Activated T-helper 1 cell treated with anti-CD3 and anti-CD28 coated beads, Interleukin-2, amount 50 U/mL, for 16 hours (primary cell): ENCODE results near the gene OR7C1.
"Not testable (repeated sequence)": the region's sequence is repeated elsewhere in the genome, so short reads cannot be mapped to it uniquely, and the experiment has no call there.

Experiments
- DNase-seq, 2 donors: peaks; one replicate each; pipeline ENCODE4 v3.0.0-alpha.2; 2020; ENCODE audit warnings: low read depth in 1 of 2, low spot score in 1 of 2

Gene OR7C1

DNA sequence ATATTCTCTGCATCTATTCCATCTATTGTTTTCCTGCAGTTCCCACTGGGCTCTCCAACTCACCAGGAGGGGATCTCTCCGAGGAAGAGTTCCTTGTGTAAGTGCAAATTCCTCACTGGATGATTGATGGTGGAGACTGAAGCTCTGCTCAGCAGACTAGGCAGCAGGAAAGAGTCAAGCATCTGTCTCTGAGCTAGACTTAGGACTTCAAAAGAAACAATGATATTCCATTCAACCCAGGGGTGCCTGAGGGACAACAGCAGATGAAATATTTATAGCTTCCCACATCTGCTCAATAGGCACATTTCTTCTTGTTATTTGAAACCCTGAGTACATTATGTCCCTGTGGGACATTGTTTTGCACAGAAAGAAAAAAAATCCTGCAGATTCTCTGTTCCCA, at the start of gene OR7C1, which contains the start of gene OR7A5:
TSS of gene OR7C1 (minus strand) at position 175 of the 400 bp plus-strand sequence. CDS start 35,049 bp downstream, outside the sequence.
TSS of gene OR7A5 (minus strand) at position 175 of the 400 bp plus-strand sequence. CDS start 6,944 bp downstream, outside the sequence.
- no peak for DNase-seq

DNA sequence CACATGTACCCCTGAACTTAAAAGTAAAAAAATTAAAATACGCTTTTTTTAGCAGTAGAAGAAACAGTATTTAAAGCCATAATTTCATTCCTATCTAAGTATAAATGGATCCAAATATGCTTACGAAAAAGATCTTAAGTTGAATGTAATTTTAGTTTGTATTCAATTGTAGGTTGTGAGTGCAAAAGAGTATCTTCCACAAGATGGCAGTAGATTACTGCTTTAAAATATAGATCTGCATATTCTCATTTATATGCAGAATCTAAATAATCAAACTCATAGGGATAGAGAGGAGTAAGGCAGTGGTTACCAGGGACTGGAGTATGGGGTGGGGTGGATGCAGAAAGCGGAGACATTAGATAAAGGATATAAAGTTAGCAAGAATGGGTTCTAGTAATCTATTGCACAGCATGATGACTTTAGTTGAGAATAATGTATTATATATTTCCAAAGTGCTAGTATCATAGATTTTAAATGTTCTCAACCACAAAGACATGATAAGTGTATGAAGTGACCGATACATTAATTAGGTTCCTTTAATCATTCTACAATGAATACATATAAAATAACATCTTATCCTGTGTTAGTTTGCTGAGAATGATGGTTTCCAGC, 36.7 kb upstream of the OR7C1 start:
- DNase-seq: no peak

DNA sequence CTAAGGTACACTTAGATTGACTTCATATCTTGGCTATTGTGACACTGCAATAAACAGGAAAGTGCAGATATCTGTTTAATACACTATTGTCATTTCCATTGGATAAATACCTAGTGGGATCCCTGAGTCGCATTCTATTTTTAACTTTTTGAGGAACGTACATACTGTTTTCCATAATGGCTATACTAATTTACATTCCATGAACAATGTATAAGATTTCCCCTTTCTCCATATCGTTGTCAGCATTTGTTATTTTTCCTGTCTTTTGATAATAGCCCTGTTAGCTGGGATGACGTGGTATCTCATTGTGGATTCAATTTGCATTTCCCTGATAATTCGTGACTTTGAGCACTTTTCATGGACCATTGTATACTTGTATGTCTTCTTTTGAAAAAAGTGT, 33.5 kb upstream of the OR7C1 start:
- DNase-seq: no peak

DNA sequence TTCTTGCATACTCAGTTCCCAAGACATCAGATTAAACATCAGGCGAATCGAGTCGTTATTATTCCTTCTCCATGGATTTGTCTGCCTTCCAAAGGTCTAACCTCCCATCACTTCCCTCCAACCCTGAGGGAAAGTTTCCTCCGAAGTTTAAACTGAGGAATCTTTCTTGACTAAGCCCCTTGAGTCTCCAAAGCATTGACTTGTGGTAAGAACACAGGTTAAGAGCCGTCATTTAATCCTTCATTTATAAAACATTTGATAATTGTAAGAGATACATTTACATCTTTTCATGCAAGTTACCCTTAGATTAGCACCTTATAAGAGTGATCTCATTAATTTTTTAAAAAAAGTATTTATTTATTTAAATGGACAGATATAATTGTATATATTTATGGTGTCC, 13.8 kb upstream of the OR7C1 start, which contains the start of gene OR7A10:
TSS of gene OR7A10 (minus strand) at position 101 of the 400 bp plus-strand sequence. CDS start 7,045 bp downstream, outside the sequence.
- DNase-seq: no peak

DNA sequence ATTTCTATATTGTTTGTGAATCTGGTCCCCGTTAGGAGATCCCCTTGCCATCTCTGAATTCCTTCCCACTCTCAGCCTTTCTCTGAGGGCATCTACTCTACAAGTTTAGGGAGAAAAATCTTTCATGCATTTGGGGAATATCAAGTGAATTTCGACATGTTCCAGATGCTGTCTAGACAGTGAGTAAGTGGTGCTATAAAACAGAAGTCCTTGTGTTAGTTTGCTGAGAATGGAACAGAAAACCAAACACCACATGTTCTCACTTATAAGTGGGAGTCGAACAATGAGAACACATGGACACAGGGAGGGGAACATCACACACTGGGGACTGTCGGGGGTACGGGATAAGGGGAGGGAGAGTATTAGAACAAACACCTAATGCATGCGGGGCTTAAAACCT, 8.6 kb upstream of the OR7C1 start:
- no peak for DNase-seq

DNA sequence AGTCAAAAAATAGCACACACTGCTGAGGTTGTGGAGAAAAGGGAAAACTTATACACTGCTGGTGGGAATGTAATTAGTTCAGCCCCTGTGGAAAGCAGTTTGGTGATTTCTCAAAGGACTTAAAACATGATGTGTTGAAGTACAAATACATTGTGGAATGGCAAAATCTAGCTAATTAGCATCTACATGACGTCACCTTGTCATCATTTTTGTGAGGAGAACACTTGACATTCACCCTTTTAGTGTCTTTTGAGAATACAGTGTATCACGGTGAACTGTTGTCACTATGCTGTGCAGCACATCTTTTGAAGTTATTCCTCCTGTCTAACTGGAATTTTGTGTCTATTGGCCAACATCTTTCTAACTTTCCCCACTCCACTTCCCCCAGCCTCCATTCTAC, 8.2 kb upstream of the OR7C1 start:
- no peak for DNase-seq

DNA sequence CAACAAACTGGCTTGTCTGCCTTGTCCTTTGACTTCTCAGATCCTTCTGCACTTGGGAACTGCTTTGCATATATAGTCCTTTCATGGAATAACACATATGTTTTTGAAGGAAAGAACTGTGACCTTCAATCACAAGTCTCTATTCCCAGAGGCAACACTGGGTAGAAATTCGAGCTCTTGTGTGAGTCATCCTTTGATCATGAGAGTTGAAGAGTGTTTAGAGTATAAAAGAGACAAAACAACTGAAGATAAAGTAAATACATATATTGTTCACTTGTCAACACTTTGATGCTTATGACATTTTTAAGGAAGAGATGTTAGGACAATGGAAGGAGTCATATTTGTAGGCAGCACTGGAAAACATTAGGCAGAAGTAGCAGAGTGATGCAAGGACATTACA, 5.2 kb upstream of the OR7C1 start:
- no peak for DNase-seq

DNA sequence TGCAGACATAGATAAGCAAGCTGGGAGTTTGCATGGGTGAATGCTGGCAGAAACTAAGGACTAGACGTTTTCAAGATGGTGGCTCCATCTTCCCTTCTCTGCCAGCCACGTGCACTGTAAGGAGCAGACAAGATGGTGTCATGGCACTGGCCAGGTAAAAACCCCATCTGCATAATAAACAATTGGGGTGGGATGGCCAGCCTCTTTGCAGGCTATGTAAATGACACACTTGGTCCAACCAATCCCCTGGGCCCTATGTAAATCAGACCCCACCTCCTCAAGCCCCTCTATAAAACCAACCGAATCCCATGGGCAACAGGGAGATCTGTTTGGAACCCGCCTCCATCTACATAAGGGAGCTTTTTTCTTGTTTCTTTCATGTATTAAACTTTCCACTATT, 2.4 kb upstream of the OR7C1 start:
- DNase-seq: no peak

DNA sequence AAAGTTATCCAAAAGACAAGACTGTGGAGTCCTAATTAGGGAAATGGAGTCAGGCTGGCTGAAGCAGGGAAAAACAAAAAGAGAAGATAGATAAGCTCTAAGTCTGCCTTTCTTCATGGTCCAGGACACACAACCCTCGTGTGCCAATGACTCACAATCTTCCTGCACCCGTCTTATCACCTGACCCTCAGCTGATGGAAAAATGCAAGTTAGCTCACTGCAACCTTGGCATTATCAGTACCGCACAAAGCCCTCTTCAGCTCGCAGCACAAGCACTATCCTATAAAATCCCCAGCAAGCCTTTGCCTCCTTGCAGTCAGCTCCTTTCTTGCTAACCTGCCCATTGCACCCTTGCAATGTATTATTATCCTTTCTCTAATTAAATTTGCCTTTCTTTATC, 4.3 kb downstream of the OR7C1 start:
- DNase-seq: no peak

DNA sequence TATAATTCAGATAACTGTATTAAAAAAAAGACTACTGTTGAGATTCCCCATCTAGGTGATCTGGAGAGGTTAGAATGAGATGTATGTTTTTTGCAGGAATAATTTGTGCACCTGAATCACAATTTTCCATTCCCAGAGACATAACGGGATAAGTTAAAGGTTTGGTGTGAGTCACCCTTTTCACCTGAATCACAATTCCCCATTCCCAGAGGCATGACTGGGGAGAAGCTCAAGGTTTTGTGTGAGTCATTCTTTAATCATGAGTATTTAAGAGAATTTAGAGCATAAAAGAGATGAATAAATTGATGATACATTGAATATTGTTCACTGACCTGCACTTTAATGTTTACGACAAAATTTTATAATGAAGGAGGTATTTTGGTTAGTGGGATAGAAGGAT, 9.0 kb downstream of the OR7C1 start:
- no peak for DNase-seq

DNA sequence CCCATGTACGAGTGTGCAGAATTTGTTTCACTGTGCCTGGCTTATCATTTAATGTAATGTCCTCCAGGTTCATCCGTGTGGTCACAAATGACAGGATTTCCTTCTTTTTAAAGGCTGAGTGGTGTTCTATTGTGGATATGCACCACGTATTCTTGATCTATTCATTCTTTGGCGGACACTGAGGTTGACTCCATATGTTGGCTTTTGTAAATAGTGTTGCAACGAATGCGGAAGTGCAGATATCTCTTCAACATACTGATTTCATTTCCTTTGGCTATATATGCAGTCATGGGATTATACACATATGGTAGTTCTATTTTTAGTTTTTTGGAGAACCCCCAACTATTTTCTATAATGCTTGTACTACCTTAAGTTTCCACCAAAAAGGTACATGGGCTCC, 13.0 kb downstream of the OR7C1 start:
- DNase-seq: no peak

DNA sequence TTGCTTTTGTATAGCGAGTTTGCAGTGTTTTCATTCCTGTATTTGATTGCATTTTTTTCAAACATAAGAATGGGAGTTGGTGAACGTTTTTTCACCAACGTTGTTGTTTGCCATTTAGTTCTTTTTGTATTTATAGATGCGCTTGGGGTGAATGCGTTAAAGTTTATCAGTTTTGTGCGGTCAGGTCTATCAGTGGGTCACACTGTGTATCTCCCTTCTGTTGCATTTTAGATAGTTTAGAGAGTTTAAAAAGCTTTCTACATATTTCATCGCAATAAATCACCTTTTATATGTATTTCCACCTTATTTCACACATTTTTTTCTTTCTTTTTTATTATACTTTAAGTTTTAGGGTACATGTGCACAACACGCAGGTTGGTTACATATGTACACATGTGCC, 16.4 kb downstream of the OR7C1 start:
- DNase-seq: no peak

DNA sequence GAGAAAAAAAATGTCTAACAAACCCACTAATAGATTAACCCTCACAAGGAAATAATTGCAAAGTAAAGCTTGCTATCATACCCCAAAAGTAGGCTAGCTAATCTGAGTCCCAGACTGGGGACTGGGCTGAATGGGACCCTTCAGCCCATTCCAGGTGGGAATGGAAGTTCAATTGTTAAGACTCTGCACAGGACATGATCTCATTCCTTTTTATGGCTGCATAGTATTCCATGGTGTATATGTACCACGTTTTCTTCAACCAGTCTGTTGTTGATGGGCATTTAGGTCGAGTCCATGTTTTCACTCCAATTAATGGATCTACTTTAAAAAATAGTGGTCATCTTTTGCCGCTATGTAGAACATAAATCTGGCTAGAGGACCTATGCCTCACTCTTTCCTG, 17.9 kb downstream of the OR7C1 start:
- no peak for DNase-seq

DNA sequence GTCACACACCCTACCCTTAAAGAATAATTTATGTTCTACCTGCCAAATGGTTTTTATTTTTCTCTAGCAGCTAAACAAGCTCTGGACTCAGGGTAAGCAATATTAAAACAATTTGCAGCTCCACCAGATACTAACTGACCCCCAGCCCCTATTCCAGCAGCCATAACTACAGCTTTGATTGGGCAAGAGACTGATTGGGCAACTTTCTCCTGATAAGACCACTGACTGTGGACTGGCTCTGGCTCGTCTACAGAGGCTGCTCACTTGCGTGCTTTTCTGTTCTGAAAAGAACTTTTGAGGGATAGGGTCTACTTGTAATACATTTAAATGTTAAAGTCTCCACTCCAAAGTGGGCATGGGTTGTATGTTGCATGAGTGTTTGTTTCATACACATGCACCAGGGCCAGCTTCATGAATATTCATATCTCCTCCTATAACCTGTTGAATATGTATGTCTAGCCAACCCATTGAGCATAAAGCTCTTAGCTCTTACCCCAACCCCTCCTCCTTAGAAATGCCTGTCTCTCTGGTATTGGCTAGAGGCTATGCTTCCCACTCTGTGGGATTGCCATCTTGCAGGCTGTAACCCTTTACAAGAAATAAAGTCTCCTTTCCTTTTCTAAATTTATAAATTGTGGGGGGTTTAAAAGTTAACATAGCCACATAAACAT, 19.9 kb downstream of the OR7C1 start:
- DNase-seq: no peak

DNA sequence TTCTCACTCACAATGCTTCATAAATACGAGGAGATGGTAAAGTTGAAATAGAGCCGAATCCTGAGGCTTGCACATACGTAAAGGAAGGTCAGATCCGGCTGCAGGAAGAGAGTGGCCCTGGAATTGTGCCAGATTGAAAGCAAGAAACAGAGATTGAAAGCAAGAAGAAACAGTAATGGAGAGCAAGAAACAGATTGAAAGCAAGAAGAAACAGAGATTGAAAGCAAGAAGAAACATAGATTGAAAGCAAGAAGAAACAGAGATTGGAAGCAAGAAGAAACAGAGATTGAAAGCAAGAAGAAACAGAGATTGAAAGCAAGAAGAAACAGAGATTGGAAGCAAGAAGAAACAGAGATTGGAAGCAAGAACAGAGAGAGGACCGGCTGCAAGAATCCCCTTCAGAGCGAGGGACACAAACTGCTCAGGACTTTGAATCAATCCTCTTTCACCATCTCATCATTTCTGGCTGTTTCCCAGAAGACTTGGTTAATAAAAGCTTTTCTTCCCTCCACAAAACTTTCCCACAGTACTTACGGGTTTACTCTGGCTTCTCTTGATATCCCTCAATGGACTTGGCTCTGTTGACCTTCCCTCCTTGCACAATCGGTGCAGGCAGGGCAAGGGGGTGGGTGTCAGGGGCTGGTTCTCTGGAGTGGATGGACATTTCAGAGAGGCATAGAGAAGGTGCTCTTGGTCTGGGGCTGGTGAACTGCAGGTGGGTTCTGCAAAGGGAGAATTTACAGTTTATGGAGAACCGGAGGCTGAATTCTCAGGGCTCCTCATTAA, 25.5 kb downstream of the OR7C1 start:
- no peak for DNase-seq

DNA sequence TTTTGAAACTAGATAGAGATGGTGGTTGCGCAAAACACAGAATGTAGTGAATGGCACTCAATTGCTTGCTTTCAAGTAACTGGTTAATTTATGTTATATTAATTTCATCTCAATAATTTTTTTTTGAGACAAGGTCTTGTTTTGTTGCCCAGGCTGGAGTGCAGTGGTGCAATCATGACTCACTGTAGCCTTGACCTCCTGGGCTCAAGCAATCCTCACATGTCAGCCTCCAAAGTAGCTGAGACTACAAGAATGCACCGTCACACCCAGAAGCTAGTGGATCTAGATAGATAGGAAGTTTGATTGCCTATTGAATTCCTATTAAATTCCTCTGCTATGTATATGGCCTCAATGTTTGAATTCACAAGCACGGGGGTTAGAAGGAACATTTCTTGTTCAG, 30.2 kb downstream of the OR7C1 start:
- DNase-seq: no peak

DNA sequence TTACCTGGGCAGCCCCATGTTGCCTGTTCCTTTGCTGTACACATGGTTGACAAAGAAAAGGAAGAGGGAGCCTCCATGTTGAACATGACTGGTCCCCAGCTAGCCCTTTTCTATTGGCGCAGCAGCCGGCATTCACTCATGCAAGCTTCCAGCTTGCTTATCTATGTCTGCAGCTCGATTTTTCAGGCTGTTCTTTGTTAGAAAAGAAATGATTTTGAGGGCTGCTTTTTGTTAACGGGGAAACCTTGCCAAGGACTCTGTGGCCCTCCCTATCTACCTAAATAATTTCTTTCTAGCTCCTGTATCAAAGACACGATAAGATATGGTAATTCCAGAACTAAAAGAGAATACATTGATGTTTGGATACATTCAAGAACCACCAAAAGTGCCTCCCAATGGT, 36.2 kb downstream of the OR7C1 start:
- no peak for DNase-seq

DNA sequence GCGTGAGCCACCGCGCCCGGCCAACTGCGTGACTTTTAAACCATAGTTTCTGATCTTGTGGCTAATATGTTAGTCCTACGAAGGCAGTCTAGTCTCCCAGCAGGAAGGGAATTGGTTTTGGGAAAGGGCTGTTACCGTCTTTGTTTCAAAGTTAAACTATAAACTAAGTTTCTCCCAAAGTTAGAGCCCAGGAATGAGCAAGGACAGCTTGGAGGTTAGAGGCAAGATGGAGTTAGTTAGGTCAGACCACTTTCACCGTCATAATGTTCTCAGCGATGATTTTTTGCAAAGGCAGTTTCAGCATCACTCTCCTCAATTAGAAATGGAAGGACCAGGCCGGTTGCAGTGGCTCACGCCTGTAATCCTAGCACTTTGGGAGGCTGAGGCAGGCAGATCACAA, 39.0 kb downstream of the OR7C1 start:
- no peak for DNase-seq

DNA sequence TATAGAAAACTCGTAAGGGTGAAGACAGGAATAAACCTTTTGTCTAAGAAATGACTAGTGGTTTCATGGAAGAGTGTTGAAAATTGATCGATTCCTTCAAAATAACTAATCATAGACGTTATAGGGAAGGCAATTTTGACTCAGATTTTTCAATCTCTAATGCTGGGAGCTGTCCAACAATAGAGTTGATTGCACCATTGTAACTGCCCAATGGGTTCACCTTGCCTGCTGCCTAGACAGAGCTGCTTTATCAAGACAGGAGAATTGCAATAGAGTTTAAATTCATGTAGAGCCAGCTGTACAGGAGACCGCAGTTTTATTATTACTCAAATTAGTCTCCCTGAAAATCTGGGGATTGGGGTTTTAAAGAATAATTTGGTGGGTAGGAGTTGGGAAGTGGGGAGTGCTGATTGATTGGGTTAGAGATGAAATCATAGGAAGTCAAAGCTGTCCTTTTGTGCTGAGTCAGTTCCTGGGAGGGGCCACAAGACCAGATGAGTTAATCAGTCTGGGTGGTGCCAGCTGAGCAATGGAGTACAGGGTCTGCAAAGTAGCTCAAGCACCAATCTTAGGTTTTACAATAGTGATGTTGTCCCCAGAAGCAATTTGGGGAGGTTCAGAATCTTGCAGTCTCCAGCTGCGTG, 39.8 kb downstream of the OR7C1 start:
- DNase-seq: no peak

DNA sequence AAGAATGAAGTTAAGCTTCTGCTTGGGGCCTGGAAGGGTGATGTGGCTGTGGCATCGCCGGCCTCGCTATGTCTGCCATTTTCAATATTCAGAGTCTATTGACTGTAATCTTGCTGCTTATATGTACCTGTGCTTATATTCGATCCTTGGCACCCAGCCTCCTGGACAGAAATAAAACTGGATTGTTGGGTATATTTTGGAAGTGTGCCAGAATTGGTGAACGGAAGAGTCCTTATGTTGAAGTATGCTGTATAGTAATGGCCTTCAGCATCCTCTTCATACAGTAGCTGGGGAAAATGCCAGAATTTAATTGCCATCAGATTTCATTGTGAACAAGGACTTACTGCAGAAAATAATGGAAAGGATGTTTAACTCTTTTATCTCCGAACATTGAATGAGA, 42.7 kb downstream of the OR7C1 start:
- DNase-seq: not testable (repeated sequence)

DNA sequence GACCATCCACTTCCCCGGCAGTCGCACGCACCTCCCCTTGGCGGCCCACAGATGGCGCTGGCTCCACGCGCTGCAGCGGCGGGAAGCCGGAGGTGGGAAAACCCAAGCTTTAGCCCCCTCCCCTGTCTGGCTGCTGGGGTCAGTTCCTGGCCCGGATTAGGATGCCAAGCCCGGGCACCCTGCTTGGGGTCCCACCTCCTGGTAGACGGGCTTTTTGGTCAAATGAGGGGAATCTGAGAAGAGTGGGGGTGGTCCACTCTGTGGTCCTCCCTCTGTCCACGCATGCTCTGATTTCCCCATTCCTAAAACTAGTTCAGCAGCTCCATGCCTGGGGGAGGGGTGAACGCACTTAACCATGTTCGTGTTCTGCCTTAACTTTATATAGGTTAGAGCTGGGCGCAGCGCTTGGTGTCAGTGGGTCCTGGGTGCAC, 48.5 kb downstream of the OR7C1 start:
- no peak for DNase-seq
